GM10248 (cell line): ENCODE data around the gene GPS2.

ENCODE experiments used
- CTCF ChIA-PET: fragments of 300-600 bp; sonication (Branson Sonifier 250); formaldehyde crosslinking; extraction: SDS; loops from one replicate; lab custom pipeline; 2021; ENCODE audit warnings: antibody characterized with exemption; lab: Yijun Ruan, JAX
- POLR2A ChIA-PET: fragments of 350-650 bp; sonication (Branson Sonifier 250); formaldehyde crosslinking; extraction: SDS; loops from one replicate; lab custom pipeline; 2020; ENCODE audit warnings: antibody characterized with exemption; lab: Yijun Ruan, JAX
- DNase-seq: peaks from one replicate; pipeline ENCODE4 v3.0.0; 2012; ENCODE audit errors: extremely low spot score
- TF ChIP-seq, protein P1 (sequence below): IDR thresholded peaks from 2 replicates; pipeline ENCODE4 v1.5.1; 2012; ENCODE audit warnings: mild to moderate bottlenecking, low read depth; ENCODE audit errors: extremely low read depth, missing control alignments, control extremely low read depth

The GPS2 gene

GRCh38 chr17:7314719-7315569, at the start of gene GPS2:
Gene GPS2, minus strand, starts transcription at chr17:7315360. Its CDS starts 308 bp downstream, at chr17:7315052.
- CTCF ChIA-PET, result interaction anchor here (1.1 to 4.2 kb wide), 4 partner anchors 10 to 19 kb away, joined by 3 to 32 read pairs (median 12); no protein-coding TSS in a partner anchor
- POLR2A ChIA-PET, result interaction anchor here (0.5 to 1.9 kb wide), 4 partner anchors 9 to 89 kb away, joined by 4 to 6 read pairs (median 4); partner anchors contain the start of genes NEURL4 and TMEM256
- peak; percentile 95 for DNase-seq

GRCh38 chr17:7363311-7363710, 48.2 kb upstream of the GPS2 start:
- DNase-seq, result no peak
- TF ChIP-seq, protein P1, sequence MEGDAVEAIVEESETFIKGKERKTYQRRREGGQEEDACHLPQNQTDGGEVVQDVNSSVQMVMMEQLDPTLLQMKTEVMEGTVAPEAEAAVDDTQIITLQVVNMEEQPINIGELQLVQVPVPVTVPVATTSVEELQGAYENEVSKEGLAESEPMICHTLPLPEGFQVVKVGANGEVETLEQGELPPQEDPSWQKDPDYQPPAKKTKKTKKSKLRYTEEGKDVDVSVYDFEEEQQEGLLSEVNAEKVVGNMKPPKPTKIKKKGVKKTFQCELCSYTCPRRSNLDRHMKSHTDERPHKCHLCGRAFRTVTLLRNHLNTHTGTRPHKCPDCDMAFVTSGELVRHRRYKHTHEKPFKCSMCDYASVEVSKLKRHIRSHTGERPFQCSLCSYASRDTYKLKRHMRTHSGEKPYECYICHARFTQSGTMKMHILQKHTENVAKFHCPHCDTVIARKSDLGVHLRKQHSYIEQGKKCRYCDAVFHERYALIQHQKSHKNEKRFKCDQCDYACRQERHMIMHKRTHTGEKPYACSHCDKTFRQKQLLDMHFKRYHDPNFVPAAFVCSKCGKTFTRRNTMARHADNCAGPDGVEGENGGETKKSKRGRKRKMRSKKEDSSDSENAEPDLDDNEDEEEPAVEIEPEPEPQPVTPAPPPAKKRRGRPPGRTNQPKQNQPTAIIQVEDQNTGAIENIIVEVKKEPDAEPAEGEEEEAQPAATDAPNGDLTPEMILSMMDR, result no peak
- CTCF ChIA-PET, result interaction anchor here (1.6 to 3.7 kb wide), 2 partner anchors 186 to 198 kb away, joined by 3 to 14 read pairs; partner anchors contain the start of gene SENP3
- POLR2A ChIA-PET, result no interaction called here

More at GRCh38 chr17:7314719-7315569, at the start of gene GPS2:
- TF ChIP-seq, protein P1, result no peak

DNA sequence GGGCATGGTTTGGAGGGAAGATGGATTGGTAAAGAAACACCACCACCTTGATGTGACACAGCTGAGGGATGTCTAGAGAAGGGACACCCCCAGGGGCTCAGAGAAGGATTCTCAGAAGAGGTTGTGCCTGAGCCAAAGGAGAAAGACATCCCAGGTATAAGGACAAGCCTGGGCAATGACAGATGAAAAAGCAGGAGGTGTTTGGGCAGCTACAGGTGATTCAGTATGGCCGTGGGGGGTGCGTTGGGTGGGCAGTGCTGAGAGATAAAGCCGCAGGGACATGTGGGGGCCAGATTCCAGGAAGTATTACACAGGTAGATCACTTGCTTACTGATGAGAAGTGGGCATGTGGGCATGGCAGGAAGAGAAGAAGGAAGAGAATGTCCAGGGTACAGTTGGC, 46.7 kb upstream of the GPS2 start:
- POLR2A ChIA-PET, result interaction anchor here (0.5 kb wide), 2 partner anchors 11 to 215 kb away, joined by 3 read pairs; no protein-coding TSS in a partner anchor
- CTCF ChIA-PET, result interaction anchor here (1.0 to 3.7 kb wide), 4 partner anchors 73 to 199 kb away, joined by 3 to 14 read pairs (median 3); partner anchors contain the start of gene SENP3

GRCh38 chr17:7357381-7357780, 42.2 kb upstream of the GPS2 start:
- DNase-seq, result no peak
- POLR2A ChIA-PET, result no interaction called here
- CTCF ChIA-PET, result interaction anchor here (1.1 to 2.9 kb wide), 6 partner anchors 10 to 152 kb away, joined by 3 to 24 read pairs (median 10); partner anchors contain the start of gene NEURL4
- TF ChIP-seq, protein P1, result no peak

More for the DNA sequence above, 46.7 kb upstream of the GPS2 start:
- TF ChIP-seq, protein P1, result no peak
- no peak for DNase-seq

DNA sequence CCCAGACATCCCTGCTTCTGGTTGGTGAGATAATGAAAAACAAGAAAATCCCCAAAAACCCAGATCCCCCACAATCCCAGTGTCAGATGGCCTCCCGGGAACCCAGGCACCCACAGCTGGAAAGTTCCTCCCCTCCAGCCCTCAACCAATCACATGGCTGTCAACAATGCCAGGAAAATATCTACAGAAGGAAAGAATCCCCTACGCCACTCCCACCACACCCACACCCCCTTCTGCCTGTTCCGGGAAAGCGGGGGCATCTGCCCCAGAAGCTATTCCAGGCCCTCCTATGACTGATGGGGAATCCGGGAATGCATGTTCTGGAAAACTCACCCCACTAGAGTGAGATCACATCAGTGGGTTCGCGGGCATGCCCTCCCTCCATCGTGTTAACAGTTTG, 41.6 kb upstream of the GPS2 start:
- TF ChIP-seq, protein P1, result no peak
- CTCF ChIA-PET, result interaction anchor here (0.7 to 4.8 kb wide), 36 partner anchors 9 to 335 kb away, joined by 3 to 55 read pairs (median 6); partner anchors contain the start of genes ACAP1, NEURL4, NLGN2 and SENP3

GRCh38 chr17:7356072-7356549, 41.0 kb upstream of the GPS2 start:
- peak; percentile 88 for DNase-seq
- TF ChIP-seq, protein P1, result peak; percentile 98

More for the DNA sequence above, 41.6 kb upstream of the GPS2 start:
- no peak for DNase-seq
- POLR2A ChIA-PET, result no interaction called here

More at GRCh38 chr17:7356072-7356549, 41.0 kb upstream of the GPS2 start:
- CTCF ChIA-PET, result interaction anchor here (0.6 to 4.8 kb wide), 56 partner anchors 8 to 355 kb away, joined by 3 to 55 read pairs (median 4); partner anchors contain the start of genes ACAP1, NEURL4, NLGN2 and PLSCR3
- POLR2A ChIA-PET, result interaction anchor here (0.6 to 1.3 kb wide), 3 partner anchors 43 to 129 kb away, joined by 3 to 15 read pairs (median 4); no protein-coding TSS in a partner anchor
